BJ (cell line): Measurements from ENCODE around the gene ZNF844. TPM values are rescaled to one million over a fixed set of nuclear protein-coding genes. Genes with fewer than 3 reads are reported as not detected.
"Not testable (repeated sequence)": the region's sequence is repeated elsewhere in the genome, so short reads cannot be mapped to it uniquely, and the experiment has no call there.

Source experiments
- CTCF ChIA-PET: fragments of 350-600 bp; formaldehyde crosslinking; extraction: SDS; loops from one replicate; lab custom pipeline; 2021; ENCODE audit warnings: antibody characterized with exemption, inconsistent platforms; lab: Yijun Ruan, JAX
- POLR2A ChIA-PET: fragments of 300-600 bp; sonication (Branson Sonifier 250); formaldehyde crosslinking; extraction: SDS; loops from one replicate; lab custom pipeline; 2021; ENCODE audit warnings: antibody characterized with exemption; lab: Charles Lee
- DNase-seq: peaks from one replicate; pipeline ENCODE4 v3.0.0-alpha.2; 2011; ENCODE audit warnings: low read depth
- H3K27me3 ChIP-seq: 2 replicates; pipeline ENCODE4 v1.6.0; 2011; ENCODE audit warnings: low read length; ENCODE audit not compliant: control insufficient read depth, insufficient read depth
- H3K36me3 ChIP-seq: 2 replicates; pipeline ENCODE4 v1.5.1; 2011; ENCODE audit warnings: low read length; ENCODE audit not compliant: control insufficient read depth, insufficient read depth
- H3K4me3 ChIP-seq: 2 replicates; pipeline ENCODE4 v1.5.1; 2011; ENCODE audit warnings: low read depth, mild to moderate bottlenecking, control low read depth, low read length
- CTCF ChIP-seq: IDR thresholded peaks from 2 replicates; pipeline ENCODE4 v1.5.1; 2011; ENCODE audit warnings: low read depth, mild to moderate bottlenecking, control low read depth, inconsistent platforms, low read length, moderate library complexity; ENCODE audit not compliant: insufficient read depth
- polyA plus RNA-seq: library from polyadenylated mRNA; depleted of rRNA; stranded (reverse); fragments of >200 nt; gene quantifications from 2 replicates; pipeline ENCODE4 v1.2.3, GENCODE V29; 2011

The ZNF844 gene
- polyA plus RNA-seq, 1 experiment, result 2.8 TPM

- ChIA-PET CTCF (interaction anchor here (1.9 to 2.8 kb wide), 3 partner anchors 33 to 169 kb away, joined by 5 to 14 read pairs (median 11); partner anchors contain the start of gene ZNF20), POLR2A (no interaction called here)
- Histone ChIP-seq H3K36me3 (no peaks in the 10 kb centered on the region), H3K27me3 (no peaks in the 10 kb centered on the region), H3K4me3 (peak overlapping the region; percentile 64)
- DNase-seq, result no peak
- no peak for TF ChIP-seq CTCF
These were observed 28.4 kb downstream of the ZNF844 start for GRCh38 chr19:12092956-12093355.

- POLR2A ChIA-PET, result no interaction called here
- H3K27me3 ChIP-seq, result no peaks in the 10 kb centered on the region
- no peak overlapping the region for H3K4me3 ChIP-seq
- CTCF ChIA-PET, result interaction anchor here (0.6 to 2.2 kb wide), 2 partner anchors 47 to 170 kb away, joined by 3 to 11 read pairs; partner anchors contain the start of gene ZNF20
- TF ChIP-seq CTCF, result no peak
- H3K36me3 ChIP-seq, result no peaks in the 10 kb centered on the region; the same call in 1 of the 2 replicates
- DNase-seq, result no peak
These were observed 29.2 kb downstream of the ZNF844 start for GRCh38 chr19:12093777-12094176.

- ChIA-PET POLR2A (no interaction called here), CTCF (interaction anchor here (0.6 to 1.3 kb wide), 4 partner anchors 27 to 170 kb away, joined by 3 read pairs; partner anchors contain the start of gene ZNF700)
- TF ChIP-seq CTCF, result no peak
- Histone ChIP-seq H3K4me3 (no peak overlapping the region), H3K36me3 (no peaks in the 10 kb centered on the region; the same call in 1 of the 2 replicates), H3K27me3 (no peaks in the 10 kb centered on the region)
- no peak for DNase-seq
These were observed 30.7 kb downstream of the ZNF844 start for GRCh38 chr19:12095111-12095790.

GRCh38 chr19:12098040-12098439 is 33.5 kb downstream of the ZNF844 start:
- POLR2A ChIA-PET, result no interaction called here

GRCh38 chr19:12103909-12104308 is 39.4 kb downstream of the ZNF844 start:
- H3K4me3 ChIP-seq, POLR2A ChIA-PET, DNase-seq, H3K36me3 ChIP-seq, H3K27me3 ChIP-seq: not testable (repeated sequence)
- CTCF ChIA-PET, result interaction anchor here (1.4 kb wide), 2 partner anchors 13 to 140 kb away, joined by 3 to 4 read pairs; no protein-coding TSS in a partner anchor

More at GRCh38 chr19:12098040-12098439, 33.5 kb downstream of the ZNF844 start:
- CTCF ChIA-PET, result interaction anchor here (0.7 to 1.4 kb wide), 2 partner anchors 38 to 1989 kb away, joined by 3 to 5 read pairs; no protein-coding TSS in a partner anchor
- Histone ChIP-seq H3K27me3 (no peaks in the 10 kb centered on the region), H3K4me3 (no peak overlapping the region), H3K36me3 (no peaks in the 10 kb centered on the region; the same call in 1 of the 2 replicates)
- no peak for TF ChIP-seq CTCF
- DNase-seq, result no peak
